GM18508 (cell line): ENCODE data around the gene NDRG3.
"Not testable (repeated sequence)": the region's sequence is repeated elsewhere in the genome, so short reads cannot be mapped to it uniquely, and the experiment has no call there.

Experiments
- ATAC-seq: cut with Tn5 transposase; IDR thresholded peaks from one replicate; pipeline ENCODE4 v1.9.1; 2021; ENCODE audit warnings: moderate number of reproducible peaks; ENCODE audit not compliant: insufficient read depth, unreplicated experiment

NDRG3 gene

GRCh38 chr20:36647196-36648121 lies 98.4 kb downstream of the NDRG3 start:
- no peak for ATAC-seq

GRCh38 chr20:36646678-36647077 lies 99.2 kb downstream of the NDRG3 start:
- no peak for ATAC-seq

- no peak for ATAC-seq
Measured at GRCh38 chr20:36645998-36646397, 99.9 kb downstream of the NDRG3 start, which contains the start of gene SLA2. Gene SLA2 (minus strand): TSS chr20:36646196. CDS start chr20:36641335, 4,861 bp downstream.

- ATAC-seq = no peak
Measured at GRCh38 chr20:36645353-36645752, 100.5 kb downstream of the NDRG3 start.

- ATAC-seq = no peak
Measured at GRCh38 chr20:36644706-36645095, 101.2 kb downstream of the NDRG3 start.

GRCh38 chr20:36644032-36644705 lies 101.7 kb downstream of the NDRG3 start:
- no peak for ATAC-seq

GRCh38 chr20:36642136-36642535 lies 103.8 kb downstream of the NDRG3 start:
- no peak for ATAC-seq

GRCh38 chr20:36641506-36641843 lies 104.4 kb downstream of the NDRG3 start:
- no peak for ATAC-seq

- not testable (repeated sequence) for ATAC-seq
Measured at GRCh38 chr20:36638876-36639400, 107.0 kb downstream of the NDRG3 start.

GRCh38 chr20:36634342-36634741 lies 111.5 kb downstream of the NDRG3 start:
- ATAC-seq = no peak

- no peak for ATAC-seq
Measured at GRCh38 chr20:36633285-36633772, 112.6 kb downstream of the NDRG3 start.

GRCh38 chr20:36632487-36633284 lies 113.2 kb downstream of the NDRG3 start:
- no peak for ATAC-seq

GRCh38 chr20:36632147-36632486 lies 113.8 kb downstream of the NDRG3 start:
- ATAC-seq = no peak

- no peak for ATAC-seq
Measured at GRCh38 chr20:36631646-36632045, 114.2 kb downstream of the NDRG3 start.

GRCh38 chr20:36629719-36630681 lies 115.9 kb downstream of the NDRG3 start:
- ATAC-seq = no peak

- no peak for ATAC-seq
Measured at GRCh38 chr20:36628076-36628475, 117.8 kb downstream of the NDRG3 start.

GRCh38 chr20:36624944-36625324 lies 121.0 kb downstream of the NDRG3 start:
- no peak for ATAC-seq

- no peak for ATAC-seq
Measured at GRCh38 chr20:36624068-36624943, 121.6 kb downstream of the NDRG3 start.
